ENCODE measurements around the gene VSIG10L. TPM values are rescaled to one million over a fixed set of nuclear protein-coding genes. Genes with fewer than 3 reads are reported as not detected.

Gene VSIG10L
- total RNA-seq, 1 donor from 2014 or later, result 4.2 TPM

GRCh38 chr19:51325161-51325976 lies 16.6 kb downstream of the VSIG10L start:
- H3K79me2 ChIP-seq (ENCODE audit: insufficient read depth, low read length), result no peaks in the 10 kb centered on the region
- H4K20me1 ChIP-seq (ENCODE audit: insufficient read depth, low read length), result no peaks in the 10 kb centered on the region
- Mint-ChIP-seq H3K4me3 (ENCODE audit: unreplicated experiment) (no peak overlapping the region), H3K27me3 (ENCODE audit: low read depth, unreplicated experiment) (peaks cover 37% of the 10 kb centered on the region), H3K27ac (ENCODE audit: unreplicated experiment) (no peak overlapping the region), H3K4me1 (ENCODE audit: low read depth, unreplicated experiment) (no peaks in the 10 kb centered on the region), H3K9me3 (ENCODE audit: unreplicated experiment) (peaks cover 4% of the 10 kb centered on the region), H3K36me3 (ENCODE audit: low read depth, unreplicated experiment) (peaks cover 9% of the 10 kb centered on the region)
- TF ChIP-seq EZH2 (IDR thresholded peaks at IDR 0.05; ENCODE audit: insufficient read depth, low read length), result no peak
- TF ChIP-seq, protein P1, sequence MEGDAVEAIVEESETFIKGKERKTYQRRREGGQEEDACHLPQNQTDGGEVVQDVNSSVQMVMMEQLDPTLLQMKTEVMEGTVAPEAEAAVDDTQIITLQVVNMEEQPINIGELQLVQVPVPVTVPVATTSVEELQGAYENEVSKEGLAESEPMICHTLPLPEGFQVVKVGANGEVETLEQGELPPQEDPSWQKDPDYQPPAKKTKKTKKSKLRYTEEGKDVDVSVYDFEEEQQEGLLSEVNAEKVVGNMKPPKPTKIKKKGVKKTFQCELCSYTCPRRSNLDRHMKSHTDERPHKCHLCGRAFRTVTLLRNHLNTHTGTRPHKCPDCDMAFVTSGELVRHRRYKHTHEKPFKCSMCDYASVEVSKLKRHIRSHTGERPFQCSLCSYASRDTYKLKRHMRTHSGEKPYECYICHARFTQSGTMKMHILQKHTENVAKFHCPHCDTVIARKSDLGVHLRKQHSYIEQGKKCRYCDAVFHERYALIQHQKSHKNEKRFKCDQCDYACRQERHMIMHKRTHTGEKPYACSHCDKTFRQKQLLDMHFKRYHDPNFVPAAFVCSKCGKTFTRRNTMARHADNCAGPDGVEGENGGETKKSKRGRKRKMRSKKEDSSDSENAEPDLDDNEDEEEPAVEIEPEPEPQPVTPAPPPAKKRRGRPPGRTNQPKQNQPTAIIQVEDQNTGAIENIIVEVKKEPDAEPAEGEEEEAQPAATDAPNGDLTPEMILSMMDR (IDR thresholded peaks at IDR 0.05; ENCODE audit: insufficient read depth, low read depth, low read length), result no peak
- H3K4me3 ChIP-seq (ENCODE audit: insufficient read depth, low read depth, low read length), result no peak overlapping the region
- H3K9ac ChIP-seq (ENCODE audit: low read length), result no peak overlapping the region
- DNase-seq (ENCODE audit: low read depth), result no peak
- no peaks in the 10 kb centered on the region for H3K27me3 ChIP-seq (ENCODE audit: insufficient read depth, low read length)
- no peak overlapping the region for H3K27ac ChIP-seq (ENCODE audit: low read depth, low read length)
- H3K36me3 ChIP-seq (ENCODE audit: insufficient read depth, low read length), result no peaks in the 10 kb centered on the region
- H3K9me3 ChIP-seq (ENCODE audit: insufficient read depth, low read depth, low read length), result peaks cover 2% of the 10 kb centered on the region
- no peak overlapping the region for H3K4me2 ChIP-seq (ENCODE audit: low read length)
- no peaks in the 10 kb centered on the region for H3K4me1 ChIP-seq (ENCODE audit: insufficient read depth, low read length)
- no peak overlapping the region for H2AFZ ChIP-seq (ENCODE audit: low read depth, low read length)
- no peak for FAIRE-seq

- H3K9me3 ChIP-seq (ENCODE audit: insufficient read depth, low read depth, low read length), result peaks cover 2% of the 10 kb centered on the region
- no peak overlapping the region for H3K27ac ChIP-seq (ENCODE audit: low read depth, low read length)
- H3K27me3 ChIP-seq (ENCODE audit: insufficient read depth, low read length), result no peaks in the 10 kb centered on the region
- H3K4me2 ChIP-seq (ENCODE audit: low read length), result no peak overlapping the region
- DNase-seq (ENCODE audit: low read depth), result no peak
- H3K4me3 Mint-ChIP-seq (ENCODE audit: unreplicated experiment), result no peak overlapping the region
- no peak overlapping the region for H3K4me3 ChIP-seq (ENCODE audit: insufficient read depth, low read depth, low read length)
- no peak for FAIRE-seq
- TF ChIP-seq, protein P1 (IDR thresholded peaks at IDR 0.05; ENCODE audit: insufficient read depth, low read depth, low read length), result no peak
- no peak for TF ChIP-seq EZH2 (IDR thresholded peaks at IDR 0.05; ENCODE audit: insufficient read depth, low read length)
- H3K27ac Mint-ChIP-seq (ENCODE audit: unreplicated experiment), result no peak overlapping the region
- H3K9me3 Mint-ChIP-seq (ENCODE audit: unreplicated experiment), result peaks cover 1% of the 10 kb centered on the region
- H3K4me1 ChIP-seq (ENCODE audit: insufficient read depth, low read length), result no peaks in the 10 kb centered on the region
- H2AFZ ChIP-seq (ENCODE audit: low read depth, low read length), result no peak overlapping the region
- H3K9ac ChIP-seq (ENCODE audit: low read length), result no peak overlapping the region
- H3K27me3 Mint-ChIP-seq (ENCODE audit: low read depth, unreplicated experiment), result peaks cover 41% of the 10 kb centered on the region
- no peaks in the 10 kb centered on the region for H3K36me3 ChIP-seq (ENCODE audit: insufficient read depth, low read length)
- no peaks in the 10 kb centered on the region for H3K4me1 Mint-ChIP-seq (ENCODE audit: low read depth, unreplicated experiment)
- peaks cover 5% of the 10 kb centered on the region for H3K36me3 Mint-ChIP-seq (ENCODE audit: low read depth, unreplicated experiment)
- no peaks in the 10 kb centered on the region for H3K79me2 ChIP-seq (ENCODE audit: insufficient read depth, low read length)
- H4K20me1 ChIP-seq (ENCODE audit: insufficient read depth, low read length), result no peaks in the 10 kb centered on the region
These were observed 17.8 kb downstream of the VSIG10L start for GRCh38 chr19:51324167-51324481.

- H3K9me3 ChIP-seq (ENCODE audit: insufficient read depth, low read depth, low read length), result peaks cover 2% of the 10 kb centered on the region
- Mint-ChIP-seq H3K4me1 (ENCODE audit: low read depth, unreplicated experiment) (no peaks in the 10 kb centered on the region), H3K27me3 (ENCODE audit: low read depth, unreplicated experiment) (peaks cover 43% of the 10 kb centered on the region), H3K9me3 (ENCODE audit: unreplicated experiment) (peaks cover 1% of the 10 kb centered on the region), H3K4me3 (ENCODE audit: unreplicated experiment) (no peak overlapping the region), H3K27ac (ENCODE audit: unreplicated experiment) (no peak overlapping the region), H3K36me3 (ENCODE audit: low read depth, unreplicated experiment) (peaks cover 5% of the 10 kb centered on the region)
- DNase-seq (ENCODE audit: low read depth), result no peak
- H3K9ac ChIP-seq (ENCODE audit: low read length), result no peak overlapping the region
- no peak overlapping the region for H3K4me3 ChIP-seq (ENCODE audit: insufficient read depth, low read depth, low read length)
- H4K20me1 ChIP-seq (ENCODE audit: insufficient read depth, low read length), result no peaks in the 10 kb centered on the region
- H3K27me3 ChIP-seq (ENCODE audit: insufficient read depth, low read length), result no peaks in the 10 kb centered on the region
- no peak overlapping the region for H3K4me2 ChIP-seq (ENCODE audit: low read length)
- no peak for TF ChIP-seq EZH2 (IDR thresholded peaks at IDR 0.05; ENCODE audit: insufficient read depth, low read length)
- TF ChIP-seq, protein P1 (IDR thresholded peaks at IDR 0.05; ENCODE audit: insufficient read depth, low read depth, low read length), result no peak
- FAIRE-seq, result no peak
- no peak overlapping the region for H3K27ac ChIP-seq (ENCODE audit: low read depth, low read length)
- no peaks in the 10 kb centered on the region for H3K4me1 ChIP-seq (ENCODE audit: insufficient read depth, low read length)
- H2AFZ ChIP-seq (ENCODE audit: low read depth, low read length), result no peak overlapping the region
- H3K79me2 ChIP-seq (ENCODE audit: insufficient read depth, low read length), result no peaks in the 10 kb centered on the region
- no peaks in the 10 kb centered on the region for H3K36me3 ChIP-seq (ENCODE audit: insufficient read depth, low read length)
These were observed 18.3 kb downstream of the VSIG10L start for GRCh38 chr19:51323481-51324166.

All from astrocyte (in vitro differentiated cells and primary cell).